SH-SY5Y (cell line): ENCODE data around the gene PLLP.

ENCODE experiments used
- GATA2 ChIP-seq: IDR thresholded peaks from 2 replicates; pipeline ENCODE4 v1.6.1; 2011; ENCODE audit warnings: mild to moderate bottlenecking, low read depth, low read length
- GATA3 ChIP-seq: IDR thresholded peaks from 2 replicates; pipeline ENCODE4 v1.6.1; 2011; ENCODE audit warnings: low read depth, mild to moderate bottlenecking, low read length, moderate library complexity

- no peak for TF ChIP-seq GATA2
- TF ChIP-seq GATA3 = no peak
Observed at GRCh38 chr16:57209780-57210179, 74.7 kb downstream of the PLLP start.
